ENCODE results near the gene DNALI1.

- no peak for TF ChIP-seq CTCF (conservative IDR thresholded peaks at IDR 0.05 in 1 of 2, IDR thresholded peaks at IDR 0.05 in 1 of 2; ENCODE audit: extremely low read depth in 1 of 2, insufficient read depth in 1 of 2, low read depth in 1 of 2, low read length in 2 of 2)
- TF ChIP-seq EZH2 (IDR thresholded peaks at IDR 0.05; ENCODE audit: borderline replicate concordance, low read length) = no peak
Measured at GRCh38 chr1:37570528-37571334, 14.0 kb downstream of the DNALI1 start.
